ENCODE data around the gene CARD11. TPM values are rescaled to one million over a fixed set of nuclear protein-coding genes. Genes with fewer than 3 reads are reported as not detected.

The CARD11 gene
- total and polyA plus RNA-seq, 2 experiments from 2014 or later: 17.7 to 29.0 TPM

DNA sequence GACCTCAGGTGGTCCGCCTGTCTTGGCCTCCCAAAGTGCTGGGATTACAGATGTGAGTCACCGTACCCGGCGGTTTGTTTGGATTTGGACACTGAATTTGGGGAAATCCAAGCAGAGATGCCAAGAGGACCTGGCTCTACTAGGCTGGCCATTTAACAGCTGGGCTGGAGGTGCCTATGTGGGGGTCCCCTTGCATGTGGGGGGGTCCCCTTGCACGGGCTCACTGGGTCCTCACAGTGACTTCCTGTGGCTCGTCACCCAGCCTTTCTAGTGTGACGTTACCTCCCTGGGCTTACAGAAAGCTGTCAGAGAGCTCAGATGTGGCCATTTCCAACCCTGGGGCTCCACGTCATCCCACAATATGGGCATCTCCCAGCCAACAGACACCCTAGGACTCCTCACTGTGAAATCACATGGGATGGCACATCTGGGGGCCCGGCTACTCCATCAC lies 150.2 kb downstream of the CARD11 start:
- Histone ChIP-seq H3K79me2 (replicated peaks; ENCODE audit: insufficient read depth) (no peaks in the 10 kb centered on the region), H2AFZ (no peak overlapping the region), H3K36me3 (ENCODE audit: insufficient read depth) (no peaks in the 10 kb centered on the region), H3K4me3 (no peak overlapping the region), H3K4me2 (no peak overlapping the region), H3K9me2 (ENCODE audit: insufficient read depth) (no peaks in the 10 kb centered on the region), H3K4me1 (ENCODE audit: insufficient read depth) (no peaks in the 10 kb centered on the region), H3K27me3 (ENCODE audit: insufficient read depth) (no peaks in the 10 kb centered on the region), H3F3A (replicated peaks; ENCODE audit: low read depth) (no peaks in the 10 kb centered on the region), H3K27ac (ENCODE audit: low read depth) (no peak overlapping the region), H4K20me1 (replicated peaks; ENCODE audit: insufficient read depth) (no peaks in the 10 kb centered on the region)
- Mint-ChIP-seq H3K9me3 (no peaks in the 10 kb centered on the region), H3K36me3 (ENCODE audit: low read depth) (no peaks in the 10 kb centered on the region), H3K4me3 (no peak overlapping the region), H3K27me3 (ENCODE audit: insufficient read depth, low read depth, poor library complexity) (peaks cover 6% of the 10 kb centered on the region), H3K4me1 (no peaks in the 10 kb centered on the region; the same call in 2 of the 3 replicates), H3K27ac (no peak overlapping the region; the same call in 1 of the 2 replicates)
- no peak for TF ChIP-seq POLR2AphosphoS5 (IDR thresholded peaks at IDR 0.05; ENCODE audit: low read depth)
- TF ChIP-seq CREB1 (CRISPR knock-in tag; IDR thresholded peaks at IDR 0.05; ENCODE audit: low read depth): no peak
- TF ChIP-seq EZH2phosphoT487 (IDR thresholded peaks at IDR 0.05; ENCODE audit: unreplicated experiment): no peak
- TF ChIP-seq, protein P1, sequence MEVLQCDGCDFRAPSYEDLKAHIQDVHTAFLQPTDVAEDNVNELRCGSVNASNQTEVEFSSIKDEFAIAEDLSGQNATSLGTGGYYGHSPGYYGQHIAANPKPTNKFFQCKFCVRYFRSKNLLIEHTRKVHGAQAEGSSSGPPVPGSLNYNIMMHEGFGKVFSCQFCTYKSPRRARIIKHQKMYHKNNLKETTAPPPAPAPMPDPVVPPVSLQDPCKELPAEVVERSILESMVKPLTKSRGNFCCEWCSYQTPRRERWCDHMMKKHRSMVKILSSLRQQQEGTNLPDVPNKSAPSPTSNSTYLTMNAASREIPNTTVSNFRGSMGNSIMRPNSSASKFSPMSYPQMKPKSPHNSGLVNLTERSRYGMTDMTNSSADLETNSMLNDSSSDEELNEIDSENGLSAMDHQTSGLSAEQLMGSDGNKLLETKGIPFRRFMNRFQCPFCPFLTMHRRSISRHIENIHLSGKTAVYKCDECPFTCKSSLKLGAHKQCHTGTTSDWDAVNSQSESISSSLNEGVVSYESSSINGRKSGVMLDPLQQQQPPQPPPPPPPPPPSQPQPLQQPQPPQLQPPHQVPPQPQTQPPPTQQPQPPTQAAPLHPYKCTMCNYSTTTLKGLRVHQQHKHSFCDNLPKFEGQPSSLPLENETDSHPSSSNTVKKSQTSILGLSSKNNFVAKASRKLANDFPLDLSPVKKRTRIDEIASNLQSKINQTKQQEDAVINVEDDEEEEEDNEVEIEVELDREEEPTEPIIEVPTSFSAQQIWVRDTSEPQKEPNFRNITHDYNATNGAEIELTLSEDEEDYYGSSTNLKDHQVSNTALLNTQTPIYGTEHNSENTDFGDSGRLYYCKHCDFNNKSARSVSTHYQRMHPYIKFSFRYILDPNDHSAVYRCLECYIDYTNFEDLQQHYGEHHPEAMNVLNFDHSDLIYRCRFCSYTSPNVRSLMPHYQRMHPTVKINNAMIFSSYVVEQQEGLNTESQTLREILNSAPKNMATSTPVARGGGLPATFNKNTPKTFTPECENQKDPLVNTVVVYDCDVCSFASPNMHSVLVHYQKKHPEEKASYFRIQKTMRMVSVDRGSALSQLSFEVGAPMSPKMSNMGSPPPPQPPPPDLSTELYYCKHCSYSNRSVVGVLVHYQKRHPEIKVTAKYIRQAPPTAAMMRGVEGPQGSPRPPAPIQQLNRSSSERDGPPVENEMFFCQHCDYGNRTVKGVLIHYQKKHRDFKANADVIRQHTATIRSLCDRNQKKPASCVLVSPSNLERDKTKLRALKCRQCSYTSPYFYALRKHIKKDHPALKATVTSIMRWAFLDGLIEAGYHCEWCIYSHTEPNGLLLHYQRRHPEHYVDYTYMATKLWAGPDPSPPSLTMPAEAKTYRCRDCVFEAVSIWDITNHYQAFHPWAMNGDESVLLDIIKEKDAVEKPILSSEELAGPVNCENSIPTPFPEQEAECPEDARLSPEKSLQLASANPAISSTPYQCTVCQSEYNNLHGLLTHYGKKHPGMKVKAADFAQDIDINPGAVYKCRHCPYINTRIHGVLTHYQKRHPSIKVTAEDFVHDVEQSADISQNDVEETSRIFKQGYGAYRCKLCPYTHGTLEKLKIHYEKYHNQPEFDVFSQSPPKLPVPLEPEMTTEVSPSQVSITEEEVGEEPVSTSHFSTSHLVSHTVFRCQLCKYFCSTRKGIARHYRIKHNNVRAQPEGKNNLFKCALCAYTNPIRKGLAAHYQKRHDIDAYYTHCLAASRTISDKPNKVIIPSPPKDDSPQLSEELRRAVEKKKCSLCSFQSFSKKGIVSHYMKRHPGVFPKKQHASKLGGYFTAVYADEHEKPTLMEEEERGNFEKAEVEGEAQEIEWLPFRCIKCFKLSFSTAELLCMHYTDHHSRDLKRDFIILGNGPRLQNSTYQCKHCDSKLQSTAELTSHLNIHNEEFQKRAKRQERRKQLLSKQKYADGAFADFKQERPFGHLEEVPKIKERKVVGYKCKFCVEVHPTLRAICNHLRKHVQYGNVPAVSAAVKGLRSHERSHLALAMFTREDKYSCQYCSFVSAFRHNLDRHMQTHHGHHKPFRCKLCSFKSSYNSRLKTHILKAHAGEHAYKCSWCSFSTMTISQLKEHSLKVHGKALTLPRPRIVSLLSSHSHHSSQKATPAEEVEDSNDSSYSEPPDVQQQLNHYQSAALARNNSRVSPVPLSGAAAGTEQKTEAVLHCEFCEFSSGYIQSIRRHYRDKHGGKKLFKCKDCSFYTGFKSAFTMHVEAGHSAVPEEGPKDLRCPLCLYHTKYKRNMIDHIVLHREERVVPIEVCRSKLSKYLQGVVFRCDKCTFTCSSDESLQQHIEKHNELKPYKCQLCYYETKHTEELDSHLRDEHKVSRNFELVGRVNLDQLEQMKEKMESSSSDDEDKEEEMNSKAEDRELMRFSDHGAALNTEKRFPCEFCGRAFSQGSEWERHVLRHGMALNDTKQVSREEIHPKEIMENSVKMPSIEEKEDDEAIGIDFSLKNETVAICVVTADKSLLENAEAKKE (CRISPR knock-in tag; IDR thresholded peaks at IDR 0.05): no peak
- TF ChIP-seq, protein P2, sequence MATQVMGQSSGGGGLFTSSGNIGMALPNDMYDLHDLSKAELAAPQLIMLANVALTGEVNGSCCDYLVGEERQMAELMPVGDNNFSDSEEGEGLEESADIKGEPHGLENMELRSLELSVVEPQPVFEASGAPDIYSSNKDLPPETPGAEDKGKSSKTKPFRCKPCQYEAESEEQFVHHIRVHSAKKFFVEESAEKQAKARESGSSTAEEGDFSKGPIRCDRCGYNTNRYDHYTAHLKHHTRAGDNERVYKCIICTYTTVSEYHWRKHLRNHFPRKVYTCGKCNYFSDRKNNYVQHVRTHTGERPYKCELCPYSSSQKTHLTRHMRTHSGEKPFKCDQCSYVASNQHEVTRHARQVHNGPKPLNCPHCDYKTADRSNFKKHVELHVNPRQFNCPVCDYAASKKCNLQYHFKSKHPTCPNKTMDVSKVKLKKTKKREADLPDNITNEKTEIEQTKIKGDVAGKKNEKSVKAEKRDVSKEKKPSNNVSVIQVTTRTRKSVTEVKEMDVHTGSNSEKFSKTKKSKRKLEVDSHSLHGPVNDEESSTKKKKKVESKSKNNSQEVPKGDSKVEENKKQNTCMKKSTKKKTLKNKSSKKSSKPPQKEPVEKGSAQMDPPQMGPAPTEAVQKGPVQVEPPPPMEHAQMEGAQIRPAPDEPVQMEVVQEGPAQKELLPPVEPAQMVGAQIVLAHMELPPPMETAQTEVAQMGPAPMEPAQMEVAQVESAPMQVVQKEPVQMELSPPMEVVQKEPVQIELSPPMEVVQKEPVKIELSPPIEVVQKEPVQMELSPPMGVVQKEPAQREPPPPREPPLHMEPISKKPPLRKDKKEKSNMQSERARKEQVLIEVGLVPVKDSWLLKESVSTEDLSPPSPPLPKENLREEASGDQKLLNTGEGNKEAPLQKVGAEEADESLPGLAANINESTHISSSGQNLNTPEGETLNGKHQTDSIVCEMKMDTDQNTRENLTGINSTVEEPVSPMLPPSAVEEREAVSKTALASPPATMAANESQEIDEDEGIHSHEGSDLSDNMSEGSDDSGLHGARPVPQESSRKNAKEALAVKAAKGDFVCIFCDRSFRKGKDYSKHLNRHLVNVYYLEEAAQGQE (IDR thresholded peaks at IDR 0.05; ENCODE audit: unreplicated experiment): no peak
- no peak for TF ChIP-seq EZH2 (IDR thresholded peaks at IDR 0.05; ENCODE audit: low read depth, unreplicated experiment)
- no peak for TF ChIP-seq ZNF331 (CRISPR knock-in tag; IDR thresholded peaks at IDR 0.05; ENCODE audit: low read depth)
- TF ChIP-seq, protein P3, sequence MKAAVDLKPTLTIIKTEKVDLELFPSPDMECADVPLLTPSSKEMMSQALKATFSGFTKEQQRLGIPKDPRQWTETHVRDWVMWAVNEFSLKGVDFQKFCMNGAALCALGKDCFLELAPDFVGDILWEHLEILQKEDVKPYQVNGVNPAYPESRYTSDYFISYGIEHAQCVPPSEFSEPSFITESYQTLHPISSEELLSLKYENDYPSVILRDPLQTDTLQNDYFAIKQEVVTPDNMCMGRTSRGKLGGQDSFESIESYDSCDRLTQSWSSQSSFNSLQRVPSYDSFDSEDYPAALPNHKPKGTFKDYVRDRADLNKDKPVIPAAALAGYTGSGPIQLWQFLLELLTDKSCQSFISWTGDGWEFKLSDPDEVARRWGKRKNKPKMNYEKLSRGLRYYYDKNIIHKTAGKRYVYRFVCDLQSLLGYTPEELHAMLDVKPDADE (IDR thresholded peaks at IDR 0.05): no peak
- no peak for TF ChIP-seq STAT1 (IDR thresholded peaks at IDR 0.05; ENCODE audit: unreplicated experiment)
- TF ChIP-seq JUNB (IDR thresholded peaks at IDR 0.05; ENCODE audit: unreplicated experiment): no peak
- TF ChIP-seq NANOG (IDR thresholded peaks at IDR 0.05; ENCODE audit: borderline replicate concordance): no peak
- TF ChIP-seq, protein P4, sequence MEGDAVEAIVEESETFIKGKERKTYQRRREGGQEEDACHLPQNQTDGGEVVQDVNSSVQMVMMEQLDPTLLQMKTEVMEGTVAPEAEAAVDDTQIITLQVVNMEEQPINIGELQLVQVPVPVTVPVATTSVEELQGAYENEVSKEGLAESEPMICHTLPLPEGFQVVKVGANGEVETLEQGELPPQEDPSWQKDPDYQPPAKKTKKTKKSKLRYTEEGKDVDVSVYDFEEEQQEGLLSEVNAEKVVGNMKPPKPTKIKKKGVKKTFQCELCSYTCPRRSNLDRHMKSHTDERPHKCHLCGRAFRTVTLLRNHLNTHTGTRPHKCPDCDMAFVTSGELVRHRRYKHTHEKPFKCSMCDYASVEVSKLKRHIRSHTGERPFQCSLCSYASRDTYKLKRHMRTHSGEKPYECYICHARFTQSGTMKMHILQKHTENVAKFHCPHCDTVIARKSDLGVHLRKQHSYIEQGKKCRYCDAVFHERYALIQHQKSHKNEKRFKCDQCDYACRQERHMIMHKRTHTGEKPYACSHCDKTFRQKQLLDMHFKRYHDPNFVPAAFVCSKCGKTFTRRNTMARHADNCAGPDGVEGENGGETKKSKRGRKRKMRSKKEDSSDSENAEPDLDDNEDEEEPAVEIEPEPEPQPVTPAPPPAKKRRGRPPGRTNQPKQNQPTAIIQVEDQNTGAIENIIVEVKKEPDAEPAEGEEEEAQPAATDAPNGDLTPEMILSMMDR (conservative IDR thresholded peaks at IDR 0.05; ENCODE audit: low read depth in 2 of 2): no peak
- TF ChIP-seq ZNF114 (CRISPR knock-in tag; IDR thresholded peaks at IDR 0.05): no peak
- ATAC-seq (no peak), DNase-seq (ENCODE audit: low spot score) (no peak)
